ENCODE data around the gene KCNN3.

DNA sequence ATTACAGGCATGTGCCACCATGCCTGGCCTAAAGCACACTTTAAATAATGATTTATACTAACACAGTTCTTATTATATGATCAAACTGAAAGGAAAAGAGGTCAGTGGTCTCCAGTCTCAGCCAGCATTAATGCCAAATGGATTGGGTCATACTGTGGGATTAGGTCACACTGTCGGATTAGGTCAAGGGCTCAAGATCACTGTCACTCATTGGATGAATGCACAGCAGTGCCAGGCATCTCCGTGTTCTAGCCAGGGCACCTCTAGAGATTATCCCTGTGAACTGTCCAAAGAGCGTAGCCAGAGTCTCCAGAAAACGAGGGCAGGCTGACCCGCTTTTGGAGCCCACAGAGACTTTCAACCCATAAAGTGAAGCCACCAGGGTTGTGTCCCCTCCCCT lies 70.9 kb downstream of the KCNN3 start:
- TF ChIP-seq, protein P1, sequence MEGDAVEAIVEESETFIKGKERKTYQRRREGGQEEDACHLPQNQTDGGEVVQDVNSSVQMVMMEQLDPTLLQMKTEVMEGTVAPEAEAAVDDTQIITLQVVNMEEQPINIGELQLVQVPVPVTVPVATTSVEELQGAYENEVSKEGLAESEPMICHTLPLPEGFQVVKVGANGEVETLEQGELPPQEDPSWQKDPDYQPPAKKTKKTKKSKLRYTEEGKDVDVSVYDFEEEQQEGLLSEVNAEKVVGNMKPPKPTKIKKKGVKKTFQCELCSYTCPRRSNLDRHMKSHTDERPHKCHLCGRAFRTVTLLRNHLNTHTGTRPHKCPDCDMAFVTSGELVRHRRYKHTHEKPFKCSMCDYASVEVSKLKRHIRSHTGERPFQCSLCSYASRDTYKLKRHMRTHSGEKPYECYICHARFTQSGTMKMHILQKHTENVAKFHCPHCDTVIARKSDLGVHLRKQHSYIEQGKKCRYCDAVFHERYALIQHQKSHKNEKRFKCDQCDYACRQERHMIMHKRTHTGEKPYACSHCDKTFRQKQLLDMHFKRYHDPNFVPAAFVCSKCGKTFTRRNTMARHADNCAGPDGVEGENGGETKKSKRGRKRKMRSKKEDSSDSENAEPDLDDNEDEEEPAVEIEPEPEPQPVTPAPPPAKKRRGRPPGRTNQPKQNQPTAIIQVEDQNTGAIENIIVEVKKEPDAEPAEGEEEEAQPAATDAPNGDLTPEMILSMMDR (IDR thresholded peaks at IDR 0.05): no peak
- TF ChIP-seq EZH2 (IDR thresholded peaks at IDR 0.05; ENCODE audit: borderline replicate concordance, insufficient read depth, low read depth, low read length, poor library complexity, severe bottlenecking): no peak

All from B cell (primary cell).